SHP77 (cell line): ENCODE results near the gene MKRN2OS.

Experiments
- DNase-seq, 2 experiments: peaks; one replicate each; lab custom pipeline; 2025; lab: John Stamatoyannopoulos, UW

MKRN2OS gene

DNA sequence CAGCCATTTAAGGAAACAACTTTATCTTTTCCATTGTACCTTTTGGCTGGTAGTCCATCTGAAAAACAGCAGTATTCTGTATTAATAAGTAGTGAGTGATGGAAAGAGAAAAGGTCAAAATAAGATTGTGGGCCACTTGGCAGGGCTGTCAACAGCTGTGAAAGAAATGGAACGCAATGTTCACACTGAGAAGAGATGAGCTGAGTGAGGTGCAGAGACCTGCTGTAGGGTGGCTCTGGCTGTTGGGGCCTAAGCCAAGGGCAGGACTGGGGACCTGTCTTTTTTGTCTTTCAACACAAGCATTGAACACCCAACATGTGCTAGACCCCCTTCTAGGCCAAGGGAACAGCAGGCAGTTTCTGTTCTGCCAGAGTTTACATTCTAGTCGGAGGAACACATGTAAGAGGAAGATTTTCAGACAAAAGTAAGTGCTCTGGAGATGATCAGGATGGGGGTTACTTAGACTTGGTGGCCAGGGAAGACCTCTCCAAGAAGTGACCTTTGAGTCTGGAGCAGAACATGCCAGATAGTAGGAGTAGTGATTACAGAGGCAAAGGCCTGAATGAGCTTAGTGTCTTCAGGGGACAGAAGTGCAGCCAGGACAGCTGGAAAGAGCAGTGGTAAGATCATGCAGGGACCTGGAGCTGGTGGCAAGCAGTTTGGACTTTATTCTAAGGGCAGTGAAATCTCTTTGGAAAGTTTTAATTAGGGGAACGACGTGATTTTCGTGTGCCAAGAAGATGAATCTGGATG, 31.4 kb downstream of the MKRN2OS start:
- no peak for DNase-seq

- DNase-seq: no peak
These were observed 32.7 kb downstream of the MKRN2OS start for GRCh38 chr3:12512534-12513118.

GRCh38 chr3:12509466-12509865, 35.8 kb downstream of the MKRN2OS start:
- no peak for DNase-seq

DNA sequence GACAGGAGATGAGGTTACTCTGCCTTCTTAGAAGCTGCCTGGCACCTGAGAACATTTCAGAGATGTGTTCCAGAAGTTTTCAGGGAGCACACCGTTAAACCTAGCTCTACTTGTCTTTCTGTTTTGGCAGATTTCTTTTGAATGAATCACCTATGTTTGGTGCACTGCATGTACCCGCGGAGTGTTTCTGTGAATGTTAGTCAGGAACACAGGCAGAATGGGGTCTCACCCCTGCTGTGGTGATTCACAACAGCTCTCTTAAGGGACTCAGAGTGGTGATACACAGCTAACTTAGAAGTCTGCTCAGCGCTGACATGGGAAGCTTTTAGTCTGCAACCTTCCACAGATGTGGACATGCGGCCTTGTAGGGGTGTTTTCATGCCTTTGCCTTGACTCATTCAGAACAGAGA, 37.0 kb downstream of the MKRN2OS start:
- DNase-seq: no peak

DNA sequence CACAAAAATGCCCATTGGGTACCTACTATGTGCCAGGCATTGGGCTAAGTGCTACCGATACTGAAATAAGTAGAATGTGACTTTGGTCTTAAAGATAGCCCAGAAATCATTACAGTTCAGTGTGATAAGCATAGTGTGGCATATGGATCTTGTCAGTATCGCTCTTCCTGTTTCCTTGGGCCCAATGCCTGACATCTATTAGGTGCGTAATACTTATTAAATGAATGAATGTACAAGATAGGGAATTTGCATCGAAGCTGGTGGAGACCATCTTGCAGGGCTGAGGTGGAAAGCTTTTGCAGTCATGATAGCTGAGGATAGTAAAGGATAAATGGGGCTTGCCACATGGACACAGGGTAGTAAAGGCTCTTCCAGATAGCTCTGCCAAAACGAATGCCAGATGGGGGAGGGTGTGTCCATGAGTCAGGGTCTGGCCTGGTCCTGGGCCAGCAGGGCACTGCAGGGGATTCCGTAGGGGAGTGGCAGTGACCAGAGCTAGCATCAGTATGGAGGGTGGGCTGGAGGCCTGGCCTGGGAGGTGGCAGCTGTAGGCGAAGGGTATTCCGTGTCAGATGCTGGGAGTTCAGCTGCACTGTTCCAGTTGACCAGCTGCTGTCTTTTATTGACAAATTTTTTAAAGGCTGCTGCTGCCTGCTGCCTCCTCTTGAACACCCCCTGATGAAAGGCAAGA, 37.6 kb downstream of the MKRN2OS start:
- DNase-seq: peak; percentile 2 to 5

DNA sequence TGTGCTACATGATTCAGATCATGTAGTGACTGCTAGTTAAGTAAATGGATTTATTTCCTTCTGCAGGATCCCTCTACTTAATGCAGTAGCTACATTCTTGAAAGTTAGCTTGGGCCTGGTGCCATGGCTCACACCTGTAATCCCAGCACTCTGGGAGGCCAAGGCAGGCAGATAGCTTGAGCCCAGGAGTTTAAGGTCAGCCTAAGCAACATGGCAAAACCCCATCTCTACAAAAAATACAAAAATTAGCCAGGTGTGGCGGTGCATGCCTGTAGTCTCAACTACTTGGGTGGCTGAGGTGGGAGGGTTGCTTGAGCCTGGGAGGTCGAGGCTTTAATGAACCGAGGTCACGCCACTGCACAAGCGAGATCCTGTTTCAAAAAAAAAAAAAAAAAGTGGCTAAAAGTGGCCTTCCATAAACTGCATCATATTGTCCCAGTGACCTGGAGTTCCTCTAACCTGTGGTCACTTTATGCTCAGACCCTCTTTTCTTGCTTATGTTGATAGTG, 39.0 kb downstream of the MKRN2OS start:
- DNase-seq: no peak

DNA sequence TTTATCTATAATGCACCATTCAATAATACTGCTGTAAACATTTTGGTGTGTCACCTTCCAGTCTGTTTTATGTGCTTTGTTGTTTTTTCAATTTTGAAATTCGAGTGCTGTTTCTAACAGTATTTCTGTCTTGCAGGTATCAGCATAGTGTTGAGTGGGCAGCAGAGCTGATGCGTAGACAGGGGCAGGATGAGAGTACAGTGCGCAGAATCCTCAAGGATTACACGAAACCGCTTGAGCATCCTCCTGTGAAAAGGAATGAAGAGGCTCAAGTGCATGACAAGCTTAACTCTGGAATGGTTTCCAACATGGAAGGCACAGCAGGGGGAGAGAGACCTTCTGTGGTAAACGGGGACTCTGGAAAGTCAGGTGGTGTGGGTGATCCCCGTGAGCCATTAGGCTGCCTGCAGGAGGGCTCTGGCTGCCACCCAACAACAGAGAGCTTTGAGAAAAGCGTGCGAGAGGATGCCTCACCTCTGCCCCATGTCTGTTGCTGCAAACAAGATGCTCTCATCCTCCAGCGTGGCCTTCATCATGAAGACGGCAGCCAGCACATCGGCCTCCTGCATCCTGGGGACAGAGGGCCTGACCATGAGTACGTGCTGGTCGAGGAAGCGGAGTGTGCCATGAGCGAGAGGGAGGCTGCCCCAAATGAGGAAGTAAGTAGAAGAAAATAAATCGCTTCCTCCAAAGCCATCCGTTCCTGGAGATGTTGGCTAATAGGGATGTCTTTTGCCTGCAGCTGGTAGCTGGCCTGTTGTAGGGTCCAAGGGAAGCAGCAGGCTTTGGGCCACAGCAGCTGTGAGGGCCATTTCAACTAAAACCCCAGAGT, 42.0 kb downstream of the MKRN2OS start:
- no peak for DNase-seq

- no peak for DNase-seq
These were observed 43.8 kb downstream of the MKRN2OS start for GRCh38 chr3:12501360-12502020.

GRCh38 chr3:12499474-12499873, 45.8 kb downstream of the MKRN2OS start:
- DNase-seq: no peak

- DNase-seq: no peak
These were observed 48.9 kb downstream of the MKRN2OS start for GRCh38 chr3:12496453-12496761.

- DNase-seq: no peak
These were observed 49.4 kb downstream of the MKRN2OS start for GRCh38 chr3:12495749-12496452.

GRCh38 chr3:12490547-12490946, 54.8 kb downstream of the MKRN2OS start:
- DNase-seq: no peak

DNA sequence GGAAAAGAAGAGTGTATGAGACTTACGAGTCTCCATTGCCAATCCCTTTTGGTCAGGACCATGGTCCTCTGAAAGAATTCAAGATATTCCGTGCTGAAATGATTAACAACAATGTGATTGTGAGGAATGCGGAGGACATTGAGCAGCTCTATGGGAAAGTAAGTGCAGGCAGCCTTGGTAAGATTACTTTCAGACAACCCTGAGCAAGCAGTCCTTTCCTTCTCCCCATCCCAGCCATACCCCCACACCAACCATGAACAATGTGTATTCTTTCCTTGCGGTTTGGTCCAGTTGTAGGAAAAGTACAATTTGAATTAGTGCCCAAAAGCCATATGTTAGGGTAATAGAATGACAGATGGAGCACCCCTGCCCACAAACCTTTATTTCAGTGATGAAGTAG, 55.5 kb downstream of the MKRN2OS start:
- no peak for DNase-seq
